Ectodermal cell (in vitro differentiated cells): ENCODE data around the gene CDKN2C. TPM values are rescaled to one million over a fixed set of nuclear protein-coding genes. Genes with fewer than 3 reads are reported as not detected.
"Not testable (repeated sequence)": the region's sequence is repeated elsewhere in the genome, so short reads cannot be mapped to it uniquely, and the experiment has no call there.

Experiments used
- H3K27ac ChIP-seq: 2 replicates; pipeline ENCODE4 v1.7.0; 2013; ENCODE audit warnings: mild to moderate bottlenecking, low read depth, low read length; ENCODE audit not compliant: insufficient read depth, poor library complexity, severe bottlenecking
- H3K27me3 ChIP-seq: 2 replicates; pipeline ENCODE4 v1.7.0; 2013; ENCODE audit warnings: mild to moderate bottlenecking, low read length; ENCODE audit not compliant: insufficient read depth, control insufficient read depth, poor library complexity, severe bottlenecking
- H3K36me3 ChIP-seq: one replicate; pipeline ENCODE4 v1.7.0; 2013; ENCODE audit warnings: low read length; ENCODE audit not compliant: control insufficient read depth, insufficient read depth
- H3K4me1 ChIP-seq: one replicate; pipeline ENCODE4 v1.7.0; 2013; ENCODE audit warnings: low read length; ENCODE audit not compliant: control insufficient read depth, insufficient read depth
- H3K4me3 ChIP-seq: 2 replicates; pipeline ENCODE4 v1.7.0; 2013; ENCODE audit warnings: low read depth, low read length, control low read depth; ENCODE audit not compliant: insufficient read depth
- H3K9me3 ChIP-seq: 2 replicates; pipeline ENCODE4 v1.7.0; 2013; ENCODE audit warnings: mild to moderate bottlenecking, low read length, moderate library complexity; ENCODE audit not compliant: control insufficient read depth
- WGBS, 2 experiments: methylation state at CpG; one replicate each; pipeline ENCODE4 v1.1.7; 2013; ENCODE audit warnings: missing lambda C conversion rate in 2 of 2; 5-methylcytosine and 5-hydroxymethylcytosine counted together
- polyA plus RNA-seq, 4 experiments: library from polyadenylated mRNA; stranded (reverse); fragments of 50-300 nt; gene quantifications; one replicate each; pipeline ENCODE4 v1.2.3, GENCODE V29; 2013

The CDKN2C gene
- polyA plus RNA-seq (2013, experiment 1 of 4): 0.37 TPM
- 0.14 TPM for polyA plus RNA-seq (2013, experiment 2 of 4)
- polyA plus RNA-seq (2013, experiment 3 of 4): 0.37 TPM
- polyA plus RNA-seq (2013, experiment 4 of 4): 0.53 TPM

DNA sequence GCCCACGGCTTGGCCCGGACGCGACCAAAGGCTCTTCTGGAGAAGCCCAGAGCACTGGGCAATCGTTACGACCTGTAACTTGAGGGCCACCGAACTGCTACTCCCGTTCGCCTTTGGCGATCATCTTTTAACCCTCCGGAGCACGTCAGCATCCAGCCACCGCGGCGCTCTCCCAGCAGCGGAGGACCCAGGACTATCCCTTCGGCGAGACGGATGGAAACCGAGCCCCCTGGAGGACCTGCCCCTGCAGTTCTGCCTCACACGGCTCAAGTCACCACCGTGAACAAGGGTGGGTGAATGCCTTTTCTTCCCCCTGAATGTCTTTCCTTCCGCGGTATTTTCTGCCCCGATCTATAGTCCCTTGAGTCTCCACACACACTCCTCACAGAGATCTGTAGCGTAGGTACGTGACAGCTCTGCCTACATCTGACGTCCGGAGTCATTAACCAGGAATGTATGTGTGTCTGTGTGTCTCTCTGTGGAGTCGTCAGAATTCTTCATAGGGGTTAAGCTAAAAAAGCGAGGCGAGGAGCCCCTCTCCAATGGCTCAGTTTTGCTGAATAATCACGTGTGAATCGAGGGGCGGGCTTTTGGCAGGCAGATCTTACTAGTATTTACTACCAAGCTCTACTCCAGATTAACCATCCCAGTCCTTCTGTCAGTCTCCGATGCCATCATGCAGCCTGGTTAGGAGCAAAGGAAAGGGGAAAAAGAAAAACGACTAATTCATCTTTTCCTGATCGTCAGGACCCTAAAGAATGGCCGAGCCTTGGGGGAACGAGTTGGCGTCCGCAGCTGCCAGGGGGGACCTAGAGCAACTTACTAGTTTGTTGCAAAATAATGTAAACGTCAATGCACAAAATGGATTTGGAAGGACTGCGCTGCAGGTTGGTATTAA is at the start of gene CDKN2C:
Gene CDKN2C (plus strand): TSS at position 635 of the 898 bp plus-strand sequence. CDS start 124 bp downstream, at position 759.
- Histone ChIP-seq H3K27me3 (peaks cover 97% of the 10 kb centered on the region), H3K4me3 (peak within 1 kb of the TSS; percentile 55), H3K36me3 (no peaks in the 10 kb centered on the region), H3K9me3 (no peaks in the 10 kb centered on the region), H3K4me1 (no peaks in the 10 kb centered on the region), H3K27ac (no peak within 1 kb of the TSS)
- 0% methylated on average over 44 of the region's 44 CpGs for WGBS, 2 experiments

DNA sequence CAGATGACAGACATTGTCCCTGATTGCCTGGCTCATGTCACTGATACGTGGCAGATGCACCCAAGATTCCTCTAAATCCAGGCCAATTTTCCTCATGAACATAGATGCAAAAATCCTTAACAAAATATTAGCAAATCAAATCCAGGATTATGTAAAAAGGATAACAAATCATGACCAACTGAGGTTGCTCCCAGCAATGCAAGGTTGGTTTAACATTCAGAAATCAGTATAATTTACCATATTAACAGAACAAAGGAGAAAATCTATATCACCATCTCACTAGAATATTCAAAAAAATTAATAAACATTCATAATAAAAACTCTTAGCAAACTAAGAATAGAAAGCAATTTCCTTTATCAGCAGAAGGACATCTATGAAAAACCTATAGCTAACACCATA is 49.6 kb upstream of the CDKN2C start:
- no peak overlapping the region for H3K4me3 ChIP-seq
- WGBS, 2 experiments: 94 to 100% methylated on average over 1 of the region's 1 CpG
- no peaks in the 10 kb centered on the region for H3K9me3 ChIP-seq
- no peaks in the 10 kb centered on the region for H3K4me1 ChIP-seq
- H3K36me3 ChIP-seq: no peaks in the 10 kb centered on the region
- H3K27ac ChIP-seq: no peak overlapping the region
- H3K27me3 ChIP-seq: no peaks in the 10 kb centered on the region

DNA sequence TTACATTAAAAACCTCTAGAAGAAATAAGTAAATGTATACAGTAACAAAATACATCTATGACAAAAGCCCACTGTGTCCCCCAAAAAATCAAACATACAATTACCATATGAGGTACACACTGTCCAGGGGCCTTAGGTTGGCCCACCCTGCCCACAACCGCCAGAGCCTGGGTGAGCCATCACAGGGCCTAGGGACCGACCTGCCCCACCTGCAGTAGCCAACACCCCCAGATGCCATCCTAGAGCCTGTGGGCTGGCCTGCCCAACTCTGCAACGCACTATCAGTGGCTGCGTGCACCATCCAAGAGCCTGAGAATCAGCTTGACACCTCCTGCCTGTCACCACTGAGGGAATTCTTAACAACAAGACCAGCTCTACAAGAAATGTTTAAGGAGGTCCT is 49.0 kb upstream of the CDKN2C start:
- no peak overlapping the region for H3K27ac ChIP-seq
- H3K36me3 ChIP-seq: no peaks in the 10 kb centered on the region
- no peaks in the 10 kb centered on the region for H3K9me3 ChIP-seq
- no peaks in the 10 kb centered on the region for H3K27me3 ChIP-seq
- H3K4me1 ChIP-seq: no peaks in the 10 kb centered on the region
- WGBS, 2 experiments: 93 to 96% methylated on average over 4 of the region's 4 CpGs
- H3K4me3 ChIP-seq: no peak overlapping the region

DNA sequence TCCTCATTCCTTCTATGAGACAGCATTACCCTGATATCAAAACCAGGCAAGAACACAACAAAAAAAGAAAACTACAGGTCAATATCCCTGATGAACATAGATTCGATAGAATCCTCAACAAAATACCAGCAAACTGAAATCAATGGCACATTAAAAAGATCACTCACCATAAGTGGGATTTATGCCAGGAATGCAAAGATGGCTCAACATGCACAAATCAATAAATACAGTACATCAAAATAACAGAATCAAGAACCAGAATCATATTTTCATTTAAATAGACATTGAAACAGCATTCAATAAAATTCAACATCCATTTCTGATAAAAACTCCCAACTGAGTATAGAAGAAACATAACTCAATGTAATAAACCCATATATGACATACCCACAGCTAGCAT is 46.5 kb upstream of the CDKN2C start:
- Histone ChIP-seq H3K4me1 (no peaks in the 10 kb centered on the region), H3K9me3 (no peaks in the 10 kb centered on the region), H3K27me3 (no peaks in the 10 kb centered on the region), H3K4me3 (no peak overlapping the region), H3K36me3 (no peaks in the 10 kb centered on the region), H3K27ac (no peak overlapping the region)
- WGBS, 2 experiments: 89 to 100% methylated on average over 1 of the region's 1 CpG

DNA sequence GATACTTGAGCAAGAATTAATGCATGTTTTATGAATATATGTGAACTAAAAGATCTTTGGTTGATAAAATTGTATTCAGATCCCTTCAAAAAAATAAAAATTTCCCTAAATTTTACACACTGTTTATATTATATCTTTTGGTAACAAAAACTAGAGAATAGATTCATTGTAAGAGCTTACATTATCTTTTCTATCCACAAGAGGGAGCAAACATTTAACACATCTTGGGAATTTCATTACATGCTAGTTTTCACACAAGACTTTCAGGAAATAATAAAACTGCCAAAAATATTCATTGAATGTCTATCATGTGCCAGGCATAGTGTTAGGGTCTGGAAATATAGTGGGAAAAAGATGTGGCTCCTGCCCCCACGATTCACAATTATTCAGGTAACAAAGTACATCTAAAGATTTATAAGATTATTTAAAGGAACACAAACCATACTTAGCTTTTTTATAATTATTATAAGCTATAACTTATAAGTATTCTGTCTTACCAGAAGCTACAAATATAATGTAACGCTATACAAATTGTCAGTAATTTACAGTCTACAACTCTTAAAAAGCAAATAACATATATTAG is 40.6 kb upstream of the CDKN2C start:
- no peaks in the 10 kb centered on the region for H3K4me1 ChIP-seq
- H3K36me3 ChIP-seq: no peaks in the 10 kb centered on the region
- no peak overlapping the region for H3K27ac ChIP-seq
- no peaks in the 10 kb centered on the region for H3K9me3 ChIP-seq
- H3K4me3 ChIP-seq: no peak overlapping the region
- WGBS, 2 experiments: 91 to 95% methylated on average over 1 of the region's 2 CpGs
- no peaks in the 10 kb centered on the region for H3K27me3 ChIP-seq

DNA sequence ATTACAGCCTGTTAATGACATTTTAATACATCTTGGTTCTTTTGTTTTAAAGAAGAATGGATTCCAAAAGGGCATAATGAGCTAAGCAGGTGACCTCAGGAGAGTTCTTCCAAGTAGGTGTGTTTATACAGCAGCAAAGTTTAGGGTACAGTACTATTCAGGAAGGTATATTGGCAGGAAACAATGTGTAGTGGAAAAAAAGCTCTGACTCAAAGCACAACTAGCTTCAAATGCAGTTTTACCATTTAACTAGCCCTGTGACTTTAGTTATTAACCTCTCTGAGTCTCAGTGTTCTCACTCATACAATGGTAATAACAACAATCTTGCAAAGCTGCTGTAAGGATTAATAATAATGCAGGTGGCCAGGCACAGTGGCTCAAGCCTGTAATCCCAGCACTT is 39.9 kb upstream of the CDKN2C start:
- Histone ChIP-seq H3K27ac (no peak overlapping the region), H3K27me3 (no peaks in the 10 kb centered on the region), H3K4me1 (no peaks in the 10 kb centered on the region), H3K9me3 (no peaks in the 10 kb centered on the region), H3K36me3 (no peaks in the 10 kb centered on the region), H3K4me3 (no peak overlapping the region)

DNA sequence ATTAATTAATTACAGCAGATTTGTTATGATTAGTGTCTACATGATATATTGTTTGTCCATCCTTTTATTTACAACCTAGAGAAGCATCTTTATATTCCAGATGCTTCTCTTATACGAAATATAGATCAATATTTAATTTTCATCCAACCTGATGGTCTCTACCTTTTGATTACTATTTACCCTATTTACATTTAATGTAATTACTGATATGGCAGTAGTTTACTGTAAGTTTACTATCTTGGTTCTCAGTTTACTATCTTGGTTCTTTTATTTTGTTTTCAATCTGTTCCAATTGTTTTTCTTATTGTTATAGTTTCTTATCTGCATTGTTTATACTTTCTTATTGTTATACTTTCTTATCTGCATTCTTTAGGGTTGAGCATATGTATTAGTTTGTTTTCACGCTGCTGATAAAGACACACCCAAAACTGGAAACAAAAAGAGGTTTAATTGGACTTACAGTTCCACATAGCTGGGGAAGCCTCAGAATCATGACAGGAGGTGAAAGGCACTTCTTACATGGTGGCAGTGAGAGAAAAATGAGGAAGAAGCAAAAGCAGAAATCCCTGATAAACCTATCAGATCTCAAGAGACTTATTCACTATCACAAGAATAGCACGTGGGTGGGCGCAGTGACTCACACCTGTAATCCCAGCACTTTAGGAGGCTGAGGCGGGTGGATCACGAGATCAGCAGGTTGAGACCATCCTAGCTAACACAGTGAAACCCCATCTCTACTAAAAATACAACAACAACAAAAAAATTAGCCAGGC is 38.9 kb upstream of the CDKN2C start:
- WGBS, 2 experiments: 87% methylated on average over 5 to 6 of the region's 6 CpGs
- no peaks in the 10 kb centered on the region for H3K4me1 ChIP-seq
- no peaks in the 10 kb centered on the region for H3K27me3 ChIP-seq
- no peak overlapping the region for H3K4me3 ChIP-seq
- no peaks in the 10 kb centered on the region for H3K36me3 ChIP-seq
- no peaks in the 10 kb centered on the region for H3K9me3 ChIP-seq
- H3K27ac ChIP-seq: no peak overlapping the region

DNA sequence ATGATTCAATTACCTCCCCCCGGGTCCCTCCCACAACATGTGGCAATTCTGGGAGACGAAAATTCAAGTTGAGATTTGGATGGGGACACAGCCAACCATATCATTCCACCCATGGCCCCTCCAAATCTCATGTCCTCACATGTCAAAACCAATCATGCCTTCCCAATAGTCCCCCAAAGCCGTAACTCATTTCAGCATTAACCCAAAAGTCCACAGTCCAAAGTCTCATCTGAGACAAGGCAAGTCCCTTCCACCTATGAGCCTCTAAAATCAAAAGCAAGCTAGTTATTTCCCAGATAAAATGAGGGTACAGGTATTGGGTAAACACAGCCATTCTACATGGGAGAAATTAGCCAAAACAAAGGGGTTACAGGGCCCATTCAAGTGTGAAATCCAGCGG is 38.0 kb upstream of the CDKN2C start:
- not testable (repeated sequence) for H3K27ac ChIP-seq, H3K4me3 ChIP-seq, H3K9me3 ChIP-seq, H3K36me3 ChIP-seq, H3K4me1 ChIP-seq, H3K27me3 ChIP-seq
- 93 to 96% methylated on average over 4 of the region's 4 CpGs for WGBS, 2 experiments

DNA sequence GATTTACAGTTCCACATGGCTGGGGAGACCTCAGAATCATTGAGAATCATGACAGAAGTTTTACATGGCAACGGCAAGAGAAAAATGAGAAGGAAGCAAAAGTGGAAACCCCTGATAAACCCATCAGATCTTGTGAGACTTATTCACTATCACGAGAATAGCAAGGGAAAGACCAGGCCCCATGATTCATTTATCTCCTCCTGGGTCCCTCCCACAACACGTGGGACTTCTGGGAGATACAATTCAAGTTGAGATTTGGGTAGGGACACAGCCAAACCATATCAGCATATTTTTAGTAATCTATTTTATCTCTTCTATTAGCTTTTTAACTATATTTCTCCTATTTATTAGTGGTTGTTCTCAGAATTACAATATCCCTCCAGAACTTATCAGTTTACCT is 36.3 kb upstream of the CDKN2C start:
- not testable (repeated sequence) for H3K27ac ChIP-seq, H3K9me3 ChIP-seq, H3K36me3 ChIP-seq, H3K4me1 ChIP-seq, H3K4me3 ChIP-seq, H3K27me3 ChIP-seq
- 89 to 96% methylated on average over 3 of the region's 3 CpGs for WGBS, 2 experiments

DNA sequence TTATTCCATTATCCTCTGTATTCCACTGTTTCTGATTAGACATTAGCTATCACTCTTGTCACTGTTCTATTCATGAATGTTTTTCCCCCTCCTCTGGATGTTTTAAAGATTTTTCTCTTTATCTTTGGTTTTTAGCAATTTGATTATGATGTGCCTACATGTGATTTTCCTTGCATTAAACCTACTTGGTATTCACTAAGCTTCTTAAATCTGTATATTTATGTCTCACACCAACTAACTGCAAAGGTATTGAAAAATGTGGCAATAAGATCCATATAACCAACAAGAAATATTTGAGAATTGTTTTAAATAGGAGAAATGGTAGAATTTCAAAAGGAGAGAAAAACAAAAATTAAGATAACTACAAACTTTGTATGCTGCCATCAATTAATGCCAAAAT is 35.2 kb upstream of the CDKN2C start:
- Histone ChIP-seq H3K27me3 (no peaks in the 10 kb centered on the region), H3K36me3 (no peaks in the 10 kb centered on the region), H3K4me1 (no peaks in the 10 kb centered on the region), H3K4me3 (no peak overlapping the region), H3K9me3 (no peaks in the 10 kb centered on the region), H3K27ac (no peak overlapping the region)
